Upper lobe of right lung (tissue), 1 donor: ENCODE measurements around the gene NFKBIE. TPM values are rescaled to one million over a fixed set of nuclear protein-coding genes. Genes with fewer than 3 reads are reported as not detected.

ENCODE experiments used
- ATAC-seq: fragments of 200-7000 bp; cut with Tn5 transposase; one replicate; pipeline ENCODE4 v1.9.1; 2020; ENCODE audit warnings: mild to moderate bottlenecking, moderate library complexity
- DNase-seq: peaks from one replicate; pipeline ENCODE4 v3.0.0-alpha.2; 2020
- H3K27ac ChIP-seq: fragments of 200-600 bp; one replicate; pipeline ENCODE4 v1.8.0; 2022
- H3K27me3 ChIP-seq: fragments of 200-600 bp; one replicate; pipeline ENCODE4 v1.8.0; 2022; ENCODE audit warnings: mild to moderate bottlenecking
- H3K36me3 ChIP-seq: fragments of 200-600 bp; one replicate; pipeline ENCODE4 v1.8.0; 2022
- H3K4me1 ChIP-seq: fragments of 200-600 bp; one replicate; pipeline ENCODE4 v1.8.0; 2022
- H3K4me3 ChIP-seq: fragments of 200-600 bp; one replicate; pipeline ENCODE4 v1.8.0; 2022; ENCODE audit warnings: mild to moderate bottlenecking
- H3K9me3 ChIP-seq: fragments of 200-600 bp; one replicate; pipeline ENCODE4 v1.8.0; 2022
- intact Hi-C: fragments of 100-400 bp; cut with DNase I; formaldehyde crosslinking; loops from one replicate; pipeline ENCODE4 v1.11.0; 2022
- total RNA-seq: library from RNA; stranded (reverse); fragmentation: NEBNext Ultra II Directional; extraction: Animal tissue kit (Norgen Biotek cat#: 25700); gene quantifications from one replicate; pipeline ENCODE4 v1.2.1, GENCODE V29; 2021
- TF ChIP-seq, protein P1 (sequence below): fragments of 200-600 bp; IDR thresholded peaks from one replicate; pipeline ENCODE4 v1.8.0; 2022; ENCODE audit warnings: antibody characterized with exemption
- donor health status: DM: no; HTN: yes; CAD: no; lungs with severe emphysema.

The NFKBIE gene
- total RNA-seq, 1 donor from 2014 or later: 7.1 TPM

DNA sequence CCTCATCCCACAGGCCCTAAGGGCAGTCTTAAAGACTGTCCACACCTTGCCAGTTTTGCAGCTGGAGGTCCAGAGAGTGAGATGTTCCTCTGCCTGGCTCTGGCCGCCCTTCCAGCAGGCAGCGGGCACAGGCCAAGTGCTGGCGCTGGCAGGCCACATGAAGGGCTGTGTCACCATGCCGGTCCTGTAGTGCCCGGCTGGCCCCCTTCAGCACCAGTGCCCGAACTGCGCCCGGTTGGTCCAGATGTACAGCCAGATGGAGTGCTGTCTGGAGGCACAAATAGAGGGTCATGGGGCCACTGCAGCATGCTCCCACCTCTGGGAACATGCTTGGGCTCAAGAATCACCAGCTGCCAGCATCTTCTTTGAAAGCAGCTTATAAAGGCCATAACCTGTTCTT, 3.8 kb downstream of the NFKBIE start:
- Histone ChIP-seq H3K9me3 (no peaks in the 10 kb centered on the region), H3K36me3 (peaks cover 8% of the 10 kb centered on the region), H3K27me3 (no peaks in the 10 kb centered on the region), H3K4me1 (peaks cover 37% of the 10 kb centered on the region), H3K27ac (no peak overlapping the region), H3K4me3 (no peak overlapping the region)
- ATAC-seq (no peak), DNase-seq (no peak)
- TF ChIP-seq, protein P1, sequence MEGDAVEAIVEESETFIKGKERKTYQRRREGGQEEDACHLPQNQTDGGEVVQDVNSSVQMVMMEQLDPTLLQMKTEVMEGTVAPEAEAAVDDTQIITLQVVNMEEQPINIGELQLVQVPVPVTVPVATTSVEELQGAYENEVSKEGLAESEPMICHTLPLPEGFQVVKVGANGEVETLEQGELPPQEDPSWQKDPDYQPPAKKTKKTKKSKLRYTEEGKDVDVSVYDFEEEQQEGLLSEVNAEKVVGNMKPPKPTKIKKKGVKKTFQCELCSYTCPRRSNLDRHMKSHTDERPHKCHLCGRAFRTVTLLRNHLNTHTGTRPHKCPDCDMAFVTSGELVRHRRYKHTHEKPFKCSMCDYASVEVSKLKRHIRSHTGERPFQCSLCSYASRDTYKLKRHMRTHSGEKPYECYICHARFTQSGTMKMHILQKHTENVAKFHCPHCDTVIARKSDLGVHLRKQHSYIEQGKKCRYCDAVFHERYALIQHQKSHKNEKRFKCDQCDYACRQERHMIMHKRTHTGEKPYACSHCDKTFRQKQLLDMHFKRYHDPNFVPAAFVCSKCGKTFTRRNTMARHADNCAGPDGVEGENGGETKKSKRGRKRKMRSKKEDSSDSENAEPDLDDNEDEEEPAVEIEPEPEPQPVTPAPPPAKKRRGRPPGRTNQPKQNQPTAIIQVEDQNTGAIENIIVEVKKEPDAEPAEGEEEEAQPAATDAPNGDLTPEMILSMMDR: no peak
- intact Hi-C loops: no loop called here

DNA sequence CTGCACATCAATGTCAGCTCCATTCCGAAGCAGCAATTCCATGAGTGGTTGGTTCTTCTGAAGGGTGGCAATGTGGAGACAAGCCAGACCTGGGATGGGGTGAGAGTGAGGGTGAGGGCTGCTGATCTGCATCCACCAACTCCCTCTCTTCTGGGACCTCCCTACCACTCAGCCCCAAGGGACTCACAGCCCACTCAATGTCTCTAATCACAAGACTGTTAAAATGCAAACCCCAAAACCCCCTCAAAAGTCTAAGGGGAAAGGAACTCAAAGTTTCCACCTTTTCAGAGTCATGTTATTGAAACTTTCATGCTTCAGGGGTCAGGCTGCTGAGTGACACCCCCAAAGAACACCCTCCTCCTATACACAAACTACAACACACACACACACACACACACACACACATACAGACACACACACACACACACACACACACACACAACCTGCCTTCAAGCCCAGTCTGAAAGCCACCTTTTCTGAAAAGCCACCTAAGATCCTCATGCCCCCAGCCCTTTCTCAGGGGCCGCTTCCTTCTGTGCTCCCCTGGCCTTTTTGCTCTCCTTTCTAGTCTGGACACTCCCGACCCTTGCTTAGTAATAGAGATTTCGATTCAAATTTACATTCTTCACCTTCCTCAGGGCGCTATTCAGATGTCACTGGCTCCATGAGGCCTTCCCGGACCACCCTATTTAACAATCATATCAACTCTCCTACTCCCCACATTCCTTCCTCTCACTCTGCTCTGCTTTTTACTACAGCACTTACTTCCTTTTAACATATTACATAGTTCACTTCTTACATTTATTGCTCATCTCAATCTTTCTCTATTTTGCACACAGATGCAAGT, 4.7 kb downstream of the NFKBIE start:
- peaks cover 43% of the 10 kb centered on the region for H3K4me1 ChIP-seq
- no peaks in the 10 kb centered on the region for H3K9me3 ChIP-seq
- ATAC-seq (no peak), DNase-seq (no peak)
- H3K4me3 ChIP-seq: no peak overlapping the region
- TF ChIP-seq, protein P1: no peak
- peaks cover 8% of the 10 kb centered on the region for H3K36me3 ChIP-seq
- no peak overlapping the region for H3K27ac ChIP-seq
- intact Hi-C loops: no loop called here
- no peaks in the 10 kb centered on the region for H3K27me3 ChIP-seq

DNA sequence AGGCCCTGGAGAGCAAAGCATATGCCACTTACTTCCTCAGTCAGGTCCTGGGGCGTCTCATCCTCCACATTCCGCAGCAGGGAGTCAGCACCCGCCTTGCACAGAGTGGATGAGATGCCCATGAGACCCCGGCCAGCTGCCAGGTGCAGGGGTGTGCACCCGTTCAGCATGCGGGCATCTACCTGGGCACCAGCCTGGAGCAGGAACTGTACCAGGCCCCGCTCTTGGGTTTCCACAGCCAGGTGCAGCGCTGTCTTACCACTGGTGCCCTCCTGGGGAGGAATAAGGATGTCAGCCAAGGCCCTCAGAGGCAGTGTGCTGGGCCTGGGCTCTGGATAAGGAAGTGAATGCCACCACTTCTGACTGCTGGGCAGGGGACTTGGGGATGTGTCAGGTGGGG, 5.3 kb downstream of the NFKBIE start:
- Histone ChIP-seq H3K4me3 (no peak overlapping the region), H3K9me3 (no peaks in the 10 kb centered on the region), H3K36me3 (peaks cover 12% of the 10 kb centered on the region), H3K27ac (no peak overlapping the region), H3K4me1 (peaks cover 43% of the 10 kb centered on the region), H3K27me3 (no peaks in the 10 kb centered on the region)
- DNase-seq (no peak), ATAC-seq (no peak)
- intact Hi-C loops: no loop called here
- TF ChIP-seq, protein P1: no peak

DNA sequence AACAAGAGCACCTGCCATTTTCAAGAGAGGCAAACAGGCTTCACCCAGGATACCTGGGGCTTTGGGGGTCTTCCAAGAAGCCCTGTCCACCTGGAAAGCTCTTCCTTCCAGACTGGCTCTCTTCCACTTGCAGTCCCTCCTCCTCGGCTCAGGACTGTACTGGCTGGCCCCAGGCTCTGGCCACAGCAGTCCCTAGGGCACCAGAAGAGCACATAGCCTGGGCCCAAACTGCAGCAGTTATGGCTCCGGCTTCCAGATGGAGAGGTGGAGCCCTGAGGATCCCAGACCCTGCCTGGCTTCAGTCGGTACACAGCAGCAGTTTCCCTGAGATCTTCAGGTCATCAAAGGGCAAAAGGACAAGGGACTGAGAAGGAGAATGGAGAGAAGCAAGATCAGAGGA, 6.4 kb downstream of the NFKBIE start:
- DNase-seq (peak; percentile 28), ATAC-seq (no peak)
- Histone ChIP-seq H3K4me3 (no peak overlapping the region), H3K27ac (no peak overlapping the region), H3K9me3 (no peaks in the 10 kb centered on the region), H3K36me3 (peaks cover 23% of the 10 kb centered on the region), H3K27me3 (no peaks in the 10 kb centered on the region), H3K4me1 (peaks cover 34% of the 10 kb centered on the region)
- TF ChIP-seq, protein P1: no peak
- intact Hi-C loops: no loop called here

DNA sequence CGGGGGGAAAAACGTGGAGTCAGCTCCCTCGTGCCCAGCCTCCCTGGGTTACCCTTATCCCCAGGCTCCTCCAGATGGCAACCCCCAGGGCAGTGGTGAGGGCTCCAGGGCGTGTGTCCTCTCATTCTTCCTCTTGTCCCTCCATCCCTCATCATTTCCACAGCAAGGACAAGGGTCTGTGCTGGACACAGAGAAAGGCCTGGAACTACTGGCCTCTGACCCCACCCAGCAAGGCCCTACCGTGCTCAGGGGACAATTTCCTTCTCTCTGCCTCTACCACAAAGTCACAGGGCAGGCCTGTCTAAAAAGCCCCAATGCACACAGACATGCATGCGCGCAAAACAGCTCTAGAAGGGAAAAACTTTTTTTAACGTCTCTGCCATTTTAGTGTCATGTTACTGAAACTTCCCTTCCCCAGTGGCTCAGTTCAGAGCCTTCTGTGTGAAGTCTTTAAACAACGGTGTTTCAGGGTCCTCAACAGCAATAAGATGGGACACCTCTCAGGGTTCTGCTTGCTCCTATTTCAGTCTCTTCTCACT, 7.0 kb downstream of the NFKBIE start:
- TF ChIP-seq, protein P1: no peak
- Histone ChIP-seq H3K36me3 (peaks cover 28% of the 10 kb centered on the region), H3K9me3 (no peaks in the 10 kb centered on the region), H3K27me3 (no peaks in the 10 kb centered on the region), H3K27ac (peak overlapping the region; percentile 89), H3K4me3 (no peak overlapping the region), H3K4me1 (peaks cover 30% of the 10 kb centered on the region)
- ATAC-seq (no peak), DNase-seq (peak; percentile 52)
- intact Hi-C loops: no loop called here
